ENCODE data around the gene DNAJC17.

The DNAJC17 gene

GRCh38 chr15:40807028-40807887 lies at the start of gene DNAJC17, which contains the start of gene ZFYVE19:
Gene DNAJC17, minus strand, starts transcription at chr15:40807473. Its CDS starts 27 bp downstream, at chr15:40807446.
Gene ZFYVE19, plus strand, starts transcription at chr15:40807089. Its CDS starts 501 bp downstream, at chr15:40807590.
- peak; percentile 78 for DNase-seq

- DNase-seq, result no peak
Measured at GRCh38 chr15:40856746-40857145, 49.5 kb upstream of the DNAJC17 start.

- DNase-seq, result no peak
Measured at GRCh38 chr15:40855706-40856234, 48.5 kb upstream of the DNAJC17 start.

GRCh38 chr15:40854161-40854560 lies 46.9 kb upstream of the DNAJC17 start:
- DNase-seq, result no peak

- no peak for DNase-seq
Measured at GRCh38 chr15:40853241-40853890, 46.1 kb upstream of the DNAJC17 start.

GRCh38 chr15:40852529-40852928 lies 45.3 kb upstream of the DNAJC17 start:
- DNase-seq, result no peak

GRCh38 chr15:40850576-40851112 lies 43.4 kb upstream of the DNAJC17 start:
- DNase-seq, result no peak

- DNase-seq, result peak; percentile 71
Measured at GRCh38 chr15:40847223-40847961, 40.1 kb upstream of the DNAJC17 start.

- no peak for DNase-seq
Measured at GRCh38 chr15:40846841-40847222, 39.6 kb upstream of the DNAJC17 start.

- DNase-seq, result peak; percentile 31
Measured at GRCh38 chr15:40845511-40846284, 38.4 kb upstream of the DNAJC17 start.

- no peak for DNase-seq
Measured at GRCh38 chr15:40845036-40845435, 37.8 kb upstream of the DNAJC17 start.

GRCh38 chr15:40844696-40845030 lies 37.4 kb upstream of the DNAJC17 start:
- DNase-seq, result no peak

- DNase-seq, result no peak
Measured at GRCh38 chr15:40843885-40844695, 36.8 kb upstream of the DNAJC17 start, which contains the start of gene SPINT1. Gene SPINT1, plus strand, starts transcription at chr15:40844048. Its CDS starts 507 bp downstream, at chr15:40844555.

- no peak for DNase-seq
Measured at GRCh38 chr15:40843261-40843884, 36.1 kb upstream of the DNAJC17 start.

- DNase-seq, result no peak
Measured at GRCh38 chr15:40841741-40842140, 34.5 kb upstream of the DNAJC17 start.

- no peak for DNase-seq
Measured at GRCh38 chr15:40838756-40839155, 31.5 kb upstream of the DNAJC17 start.

- DNase-seq, result no peak
Measured at GRCh38 chr15:40836020-40836419, 28.7 kb upstream of the DNAJC17 start.

- DNase-seq, result no peak
Measured at GRCh38 chr15:40832903-40833302, 25.6 kb upstream of the DNAJC17 start.

- no peak for DNase-seq
Measured at GRCh38 chr15:40831861-40832260, 24.6 kb upstream of the DNAJC17 start.

- DNase-seq, result peak; percentile 92
Measured at GRCh38 chr15:40830884-40831283, 23.6 kb upstream of the DNAJC17 start.

GRCh38 chr15:40829115-40829514 lies 21.8 kb upstream of the DNAJC17 start:
- DNase-seq, result no peak

Data from NCI-H2029 treated with DMSO at 0.1 percent for 48 hours (cell line).